HepG2 (cell line): ENCODE data around the gene USP32. TPM values are rescaled to one million over a fixed set of nuclear protein-coding genes. Genes with fewer than 3 reads are reported as not detected.
A peak's percentile ranks its signal among the peaks of the same experiment; 100 is the strongest.

Experiments used
- ARID4A ChIP-seq: sonication (generic); formaldehyde crosslinking; IDR thresholded peaks from 2 replicates; pipeline ENCODE4 v1.5.0; 2020; ENCODE audit warnings: mild to moderate bottlenecking, missing genetic modification reagents, borderline replicate concordance
- CHD4 ChIP-seq: fragments of 200-600 bp; sonication (generic); IDR thresholded peaks from 2 replicates; pipeline ENCODE4 v1.7.0; 2017; ENCODE audit warnings: mild to moderate bottlenecking, low read length, borderline replicate concordance
- HDAC2 ChIP-seq: sonication (generic); formaldehyde crosslinking; IDR thresholded peaks from 2 replicates; pipeline ENCODE4 v1.4.0; 2020; ENCODE audit warnings: missing genetic modification reagents
- HOXA3 ChIP-seq: sonication (generic); formaldehyde crosslinking; IDR thresholded peaks from 2 replicates; pipeline ENCODE4 v1.5.0; 2020; ENCODE audit warnings: missing genetic modification reagents
- KDM1A ChIP-seq: IDR thresholded peaks from 2 replicates; pipeline ENCODE4 v1.6.1; 2016; ENCODE audit warnings: missing compliant biosample characterization
- MYNN ChIP-seq: sonication (generic); formaldehyde crosslinking; IDR thresholded peaks from 2 replicates; pipeline ENCODE4 v1.4.0; 2020; ENCODE audit warnings: mild to moderate bottlenecking, low read depth, missing genetic modification reagents
- NFE2L1 ChIP-seq: sonication (generic); formaldehyde crosslinking; IDR thresholded peaks from 2 replicates; pipeline ENCODE4 v1.4.0; 2020; ENCODE audit warnings: missing genetic modification reagents, mild to moderate bottlenecking, borderline replicate concordance
- NR2F1 ChIP-seq, 2 experiments: fragments of 450-650 bp in 1 of 2; formaldehyde crosslinking in 1 of 2; IDR thresholded peaks; 2 replicates each; pipeline versions ENCODE4 v1.5.0 to v1.6.1; 2016 to 2020; ENCODE audit warnings: mild to moderate bottlenecking in 1 of 2, missing compliant biosample characterization in 1 of 2, missing genetic modification reagents in 1 of 2, moderate library complexity in 1 of 2
- RAD51 ChIP-seq: fragments of 450-650 bp; IDR thresholded peaks from 2 replicates; pipeline ENCODE4 v1.6.1; 2016; ENCODE audit warnings: borderline replicate concordance
- RFXANK ChIP-seq: IDR thresholded peaks from 2 replicates; pipeline ENCODE4 v1.6.1; 2016
- RXRA ChIP-seq: sonication (generic); formaldehyde crosslinking; IDR thresholded peaks from 2 replicates; pipeline ENCODE4 v1.5.1; 2020; ENCODE audit warnings: missing genetic modification reagents
- SOX13 ChIP-seq, 3 experiments: fragments of 450-650 bp in 1 of 3; sonication (generic) in 1 of 3; formaldehyde crosslinking in 1 of 3; IDR thresholded peaks in 2 of 3; conservative IDR thresholded peaks in 1 of 3; 2 replicates each; pipeline versions ENCODE4 v1.5.0 to v1.6.1; 2016 to 2020; ENCODE audit warnings: antibody characterized with exemption in 1 of 3, mild to moderate bottlenecking in 1 of 3, missing compliant biosample characterization in 1 of 3, missing genetic modification reagents in 1 of 3, moderate library complexity in 1 of 3
- SP4 ChIP-seq: sonication (generic); formaldehyde crosslinking; IDR thresholded peaks from 2 replicates; pipeline ENCODE4 v1.8.1; 2023; ENCODE audit warnings: mild to moderate bottlenecking, missing genetic modification reagents
- THAP11 ChIP-seq: IDR thresholded peaks from 2 replicates; pipeline ENCODE4 v1.6.1; 2016; ENCODE audit warnings: missing biosample characterization, missing genetic modification reagents
- ZNF30 ChIP-seq: sonication (generic); formaldehyde crosslinking; IDR thresholded peaks from 2 replicates; pipeline ENCODE4 v1.5.0; 2020; ENCODE audit warnings: mild to moderate bottlenecking, missing genetic modification reagents
- ZNF331 ChIP-seq: sonication (generic); formaldehyde crosslinking; IDR thresholded peaks from 2 replicates; pipeline ENCODE4 v1.4.0; 2020; ENCODE audit warnings: missing genetic modification reagents
- ZNF350 ChIP-seq: sonication (generic); formaldehyde crosslinking; IDR thresholded peaks from 2 replicates; pipeline ENCODE4 v1.4.0; 2020; ENCODE audit warnings: mild to moderate bottlenecking, low read depth, missing genetic modification reagents, borderline replicate concordance
- polyA plus RNA-seq, 8 experiments: library from polyadenylated mRNA; depleted of rRNA in 3 of 8; stranded (reverse) in 7 of 8; unstranded in 1 of 8; fragments of >200 nt; fragmentation: Illumina TruSeq in 4 of 8; extraction: Trizol in 4 of 8; gene quantifications; 2 replicates each; pipeline versions ENCODE4 v1.2.1 to v1.2.3, GENCODE V29; 2011 to 2016; ENCODE audit warnings: low read depth in 4 of 8, missing spikeins in 1 of 8, mixed read lengths in 1 of 8; ENCODE audit not compliant: insufficient read depth in 1 of 8
- total RNA-seq, 5 experiments: library from RNA; depleted of rRNA; stranded (reverse); fragments of >200 nt; fragmentation: Illumina TruSeq; extraction: Trizol; gene quantifications; 2 replicates each; pipeline ENCODE4 v1.2.3, GENCODE V29; 2016; ENCODE audit warnings: low read depth in 1 of 5
- TF ChIP-seq, protein P1 (sequence below): sonication (generic); formaldehyde crosslinking; IDR thresholded peaks from 2 replicates; pipeline ENCODE4 v1.4.0; 2020; ENCODE audit warnings: missing genetic modification reagents
- TF ChIP-seq, protein P2 (sequence below), 2 experiments: sonication (generic) in 1 of 2; formaldehyde crosslinking in 1 of 2; IDR thresholded peaks; 2 replicates each; pipeline versions ENCODE4 v1.6.1 to v1.9.0; 2014 to 2022; ENCODE audit warnings: antibody characterized with exemption in 1 of 2, borderline replicate concordance in 1 of 2, inconsistent platforms in 1 of 2, low read depth in 1 of 2, missing genetic modification reagents in 1 of 2

USP32 gene
- total and polyA plus RNA-seq, 2 of the 13 experiments (the other 11 are each of a cell fraction or from before 2014, with no cell fraction given), result 24.9 to 39.9 TPM

DNA sequence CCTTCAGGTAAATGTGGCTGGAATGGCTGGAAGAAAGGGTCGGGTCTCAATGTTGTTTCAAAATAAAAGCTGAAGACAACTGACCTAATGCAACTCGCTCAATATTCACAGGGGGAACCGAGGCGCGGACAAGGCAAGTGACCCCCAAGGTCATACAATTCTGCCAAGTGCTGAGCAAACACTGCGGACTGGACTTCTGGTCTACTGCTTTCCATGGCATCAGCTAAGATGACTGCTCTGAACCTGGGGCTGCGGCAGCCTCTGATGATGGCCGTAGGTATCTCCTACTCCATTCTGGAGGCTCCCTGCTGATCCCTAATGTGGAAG, 220.2 kb downstream of the USP32 start (continued):
- TF ChIP-seq NR2F1 (CRISPR knock-in tag; IDR thresholded peaks at IDR 0.05) (peak; percentile 16 to 50; a peak in 1 of 4 replicates), SP4 (no peak), HDAC2 (CRISPR knock-in tag) (peak; percentile 13; the same call in 1 of the 2 replicates), RFXANK (CRISPR knock-in tag) (no peak), ZNF350 (CRISPR knock-in tag) (peak; percentile 38; the same call in 1 of the 2 replicates), RAD51 (no peak), MYNN (CRISPR knock-in tag) (peak; percentile 98), KDM1A (CRISPR knock-in tag) (peak; percentile 16; the same call in 1 of the 2 replicates), NFE2L1 (CRISPR knock-in tag) (no peak), CHD4 (no peak), RXRA (peak; percentile 50; the same call in 1 of the 2 replicates), ARID4A (CRISPR knock-in tag) (peak; percentile 30; the same call in 1 of the 2 replicates), ZNF30 (CRISPR knock-in tag) (no peak), SOX13 (IDR thresholded peaks at IDR 0.05) (no peak), SOX13 (CRISPR knock-in tag; conservative IDR thresholded peaks at IDR 0.05 in 1 of 2, IDR thresholded peaks at IDR 0.05 in 1 of 2) (peak in 1 of 2 experiments; percentile 17; a peak in 1 of 4 replicates), THAP11 (no peak), HOXA3 (CRISPR knock-in tag) (peak; percentile 33; the same call in 1 of the 2 replicates), ZNF331 (CRISPR knock-in tag) (no peak)
- TF ChIP-seq, protein P1, sequence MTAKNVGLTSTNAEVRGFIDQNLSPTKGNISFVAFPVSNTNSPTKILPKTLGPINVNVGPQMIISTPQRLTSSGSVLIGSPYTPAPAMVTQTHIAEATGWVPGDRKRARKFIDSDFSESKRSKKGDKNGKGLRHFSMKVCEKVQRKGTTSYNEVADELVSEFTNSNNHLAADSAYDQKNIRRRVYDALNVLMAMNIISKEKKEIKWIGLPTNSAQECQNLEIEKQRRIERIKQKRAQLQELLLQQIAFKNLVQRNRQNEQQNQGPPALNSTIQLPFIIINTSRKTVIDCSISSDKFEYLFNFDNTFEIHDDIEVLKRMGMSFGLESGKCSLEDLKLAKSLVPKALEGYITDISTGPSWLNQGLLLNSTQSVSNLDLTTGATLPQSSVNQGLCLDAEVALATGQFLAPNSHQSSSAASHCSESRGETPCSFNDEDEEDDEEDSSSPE (CRISPR knock-in tag), result no peak
- TF ChIP-seq, protein P2, sequence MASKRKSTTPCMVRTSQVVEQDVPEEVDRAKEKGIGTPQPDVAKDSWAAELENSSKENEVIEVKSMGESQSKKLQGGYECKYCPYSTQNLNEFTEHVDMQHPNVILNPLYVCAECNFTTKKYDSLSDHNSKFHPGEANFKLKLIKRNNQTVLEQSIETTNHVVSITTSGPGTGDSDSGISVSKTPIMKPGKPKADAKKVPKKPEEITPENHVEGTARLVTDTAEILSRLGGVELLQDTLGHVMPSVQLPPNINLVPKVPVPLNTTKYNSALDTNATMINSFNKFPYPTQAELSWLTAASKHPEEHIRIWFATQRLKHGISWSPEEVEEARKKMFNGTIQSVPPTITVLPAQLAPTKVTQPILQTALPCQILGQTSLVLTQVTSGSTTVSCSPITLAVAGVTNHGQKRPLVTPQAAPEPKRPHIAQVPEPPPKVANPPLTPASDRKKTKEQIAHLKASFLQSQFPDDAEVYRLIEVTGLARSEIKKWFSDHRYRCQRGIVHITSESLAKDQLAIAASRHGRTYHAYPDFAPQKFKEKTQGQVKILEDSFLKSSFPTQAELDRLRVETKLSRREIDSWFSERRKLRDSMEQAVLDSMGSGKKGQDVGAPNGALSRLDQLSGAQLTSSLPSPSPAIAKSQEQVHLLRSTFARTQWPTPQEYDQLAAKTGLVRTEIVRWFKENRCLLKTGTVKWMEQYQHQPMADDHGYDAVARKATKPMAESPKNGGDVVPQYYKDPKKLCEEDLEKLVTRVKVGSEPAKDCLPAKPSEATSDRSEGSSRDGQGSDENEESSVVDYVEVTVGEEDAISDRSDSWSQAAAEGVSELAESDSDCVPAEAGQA (IDR thresholded peaks at IDR 0.05; ENCODE audit: low read depth), result no peak
- TF ChIP-seq, protein P2 (CRISPR knock-in tag; IDR thresholded peaks at IDR 0.05; ENCODE audit: borderline replicate concordance), result no peak
